ENCODE measurements around the gene KCNA2.

KCNA2 gene

GRCh38 chr1:110618668-110619067 is 12.5 kb upstream of the KCNA2 start:
- no peak for TF ChIP-seq CTCF (conservative IDR thresholded peaks at IDR 0.05; ENCODE audit: low read depth, low read length)
- DNase-seq (ENCODE audit: low read depth), result no peak
- no peak overlapping the region for H3K4me3 ChIP-seq (ENCODE audit: low read length)

- TF ChIP-seq CTCF (conservative IDR thresholded peaks at IDR 0.05; ENCODE audit: low read depth, low read length), result no peak
- DNase-seq (ENCODE audit: low read depth), result no peak
- H3K4me3 ChIP-seq (ENCODE audit: low read length), result no peak overlapping the region
These were observed 11.4 kb upstream of the KCNA2 start for GRCh38 chr1:110617589-110617988.

- DNase-seq (ENCODE audit: low read depth), result no peak
- TF ChIP-seq CTCF (conservative IDR thresholded peaks at IDR 0.05; ENCODE audit: low read depth, low read length), result no peak
- H3K4me3 ChIP-seq (ENCODE audit: low read length), result no peak overlapping the region
These were observed 11.0 kb upstream of the KCNA2 start for GRCh38 chr1:110617116-110617515.

- H3K4me3 ChIP-seq (ENCODE audit: low read length), result no peak overlapping the region
- TF ChIP-seq CTCF (conservative IDR thresholded peaks at IDR 0.05; ENCODE audit: low read depth, low read length), result no peak
- no peak for DNase-seq (ENCODE audit: low read depth)
These were observed 10.4 kb upstream of the KCNA2 start for GRCh38 chr1:110616587-110616986.

- TF ChIP-seq CTCF (conservative IDR thresholded peaks at IDR 0.05; ENCODE audit: low read depth, low read length), result peak; percentile 88
- H3K4me3 ChIP-seq (ENCODE audit: low read length), result no peak overlapping the region
- no peak for DNase-seq (ENCODE audit: low read depth)
These were observed 9.5 kb upstream of the KCNA2 start for GRCh38 chr1:110615548-110616130.

GRCh38 chr1:110612060-110612745 is 6.0 kb upstream of the KCNA2 start:
- no peak for DNase-seq (ENCODE audit: low read depth)
- TF ChIP-seq CTCF (conservative IDR thresholded peaks at IDR 0.05; ENCODE audit: low read depth, low read length), result no peak
- no peak overlapping the region for H3K4me3 ChIP-seq (ENCODE audit: low read length)

- TF ChIP-seq CTCF (conservative IDR thresholded peaks at IDR 0.05; ENCODE audit: low read depth, low read length), result no peak
- no peak for DNase-seq (ENCODE audit: low read depth)
- H3K4me3 ChIP-seq (ENCODE audit: low read length), result no peak overlapping the region
These were observed 4.6 kb upstream of the KCNA2 start for GRCh38 chr1:110610696-110611286.

Data from retinal pigment epithelial cell (primary cell).